Measurements from ENCODE around the gene SERINC1.

Gene SERINC1

GRCh38 chr6:122431780-122432179 lies 39.8 kb downstream of the SERINC1 start:
- no peaks in the 10 kb centered on the region for H3K27me3 ChIP-seq (replicated peaks; ENCODE audit: control insufficient read depth, insufficient read depth, low read length)
- no peak overlapping the region for H3K4me3 ChIP-seq (ENCODE audit: low read length)
- H3K9ac ChIP-seq (ENCODE audit: low read length) = no peak overlapping the region
- no peak for DNase-seq (ENCODE audit: low read depth)
- H3K36me3 ChIP-seq (ENCODE audit: control insufficient read depth, insufficient read depth, low read length, severe bottlenecking) = peaks cover 37% of the 10 kb centered on the region
- H3K4me1 ChIP-seq (ENCODE audit: control insufficient read depth, insufficient read depth, low read length) = no peaks in the 10 kb centered on the region
- no peaks in the 10 kb centered on the region for H3K9me3 ChIP-seq (ENCODE audit: control insufficient read depth, low read length)

- no peaks in the 10 kb centered on the region for H3K27me3 ChIP-seq (replicated peaks; ENCODE audit: control insufficient read depth, insufficient read depth, low read length)
- no peak overlapping the region for H3K4me3 ChIP-seq (ENCODE audit: low read length)
- DNase-seq (ENCODE audit: low read depth) = peak; percentile 5
- peaks cover 42% of the 10 kb centered on the region for H3K36me3 ChIP-seq (ENCODE audit: control insufficient read depth, insufficient read depth, low read length, severe bottlenecking)
- H3K9me3 ChIP-seq (ENCODE audit: control insufficient read depth, low read length) = no peaks in the 10 kb centered on the region
- no peak overlapping the region for H3K9ac ChIP-seq (ENCODE audit: low read length)
- H3K4me1 ChIP-seq (ENCODE audit: control insufficient read depth, insufficient read depth, low read length) = no peaks in the 10 kb centered on the region
Observed at GRCh38 chr6:122429323-122429722, 42.3 kb downstream of the SERINC1 start.

- Histone ChIP-seq H3K9ac (ENCODE audit: low read length) (no peak overlapping the region), H3K27me3 (replicated peaks; ENCODE audit: control insufficient read depth, insufficient read depth, low read length) (no peaks in the 10 kb centered on the region), H3K4me1 (ENCODE audit: control insufficient read depth, insufficient read depth, low read length) (no peaks in the 10 kb centered on the region), H3K9me3 (ENCODE audit: control insufficient read depth, low read length) (no peaks in the 10 kb centered on the region), H3K4me3 (ENCODE audit: low read length) (no peak overlapping the region), H3K36me3 (ENCODE audit: control insufficient read depth, insufficient read depth, low read length, severe bottlenecking) (peaks cover 45% of the 10 kb centered on the region)
- peak; percentile 62 for DNase-seq (ENCODE audit: low read depth)
Observed at GRCh38 chr6:122428781-122429180, 42.8 kb downstream of the SERINC1 start.

GRCh38 chr6:122426597-122426996 lies 45.0 kb downstream of the SERINC1 start:
- no peak overlapping the region for H3K9ac ChIP-seq (ENCODE audit: low read length)
- no peaks in the 10 kb centered on the region for H3K9me3 ChIP-seq (ENCODE audit: control insufficient read depth, low read length)
- H3K27me3 ChIP-seq (replicated peaks; ENCODE audit: control insufficient read depth, insufficient read depth, low read length) = no peaks in the 10 kb centered on the region
- no peak for DNase-seq (ENCODE audit: low read depth)
- H3K4me3 ChIP-seq (ENCODE audit: low read length) = no peak overlapping the region
- no peaks in the 10 kb centered on the region for H3K4me1 ChIP-seq (ENCODE audit: control insufficient read depth, insufficient read depth, low read length)
- H3K36me3 ChIP-seq (ENCODE audit: control insufficient read depth, insufficient read depth, low read length, severe bottlenecking) = peaks cover 51% of the 10 kb centered on the region

- Histone ChIP-seq H3K36me3 (ENCODE audit: control insufficient read depth, insufficient read depth, low read length, severe bottlenecking) (peaks cover 68% of the 10 kb centered on the region), H3K9me3 (ENCODE audit: control insufficient read depth, low read length) (no peaks in the 10 kb centered on the region), H3K9ac (ENCODE audit: low read length) (no peak overlapping the region), H3K27me3 (replicated peaks; ENCODE audit: control insufficient read depth, insufficient read depth, low read length) (no peaks in the 10 kb centered on the region), H3K4me3 (ENCODE audit: low read length) (no peak overlapping the region), H3K4me1 (ENCODE audit: control insufficient read depth, insufficient read depth, low read length) (no peaks in the 10 kb centered on the region)
- DNase-seq (ENCODE audit: low read depth) = no peak
Observed at GRCh38 chr6:122423734-122424133, 47.9 kb downstream of the SERINC1 start.

- no peaks in the 10 kb centered on the region for H3K27me3 ChIP-seq (replicated peaks; ENCODE audit: control insufficient read depth, insufficient read depth, low read length)
- H3K4me3 ChIP-seq (ENCODE audit: low read length) = no peak overlapping the region
- DNase-seq (ENCODE audit: low read depth) = no peak
- H3K9me3 ChIP-seq (ENCODE audit: control insufficient read depth, low read length) = no peaks in the 10 kb centered on the region
- no peak overlapping the region for H3K9ac ChIP-seq (ENCODE audit: low read length)
- H3K4me1 ChIP-seq (ENCODE audit: control insufficient read depth, insufficient read depth, low read length) = no peaks in the 10 kb centered on the region
- peaks cover 74% of the 10 kb centered on the region for H3K36me3 ChIP-seq (ENCODE audit: control insufficient read depth, insufficient read depth, low read length, severe bottlenecking)
Observed at GRCh38 chr6:122422614-122423267, 48.9 kb downstream of the SERINC1 start.

- Histone ChIP-seq H3K4me3 (ENCODE audit: low read length) (no peak overlapping the region), H3K36me3 (ENCODE audit: control insufficient read depth, insufficient read depth, low read length, severe bottlenecking) (peaks cover 74% of the 10 kb centered on the region), H3K9me3 (ENCODE audit: control insufficient read depth, low read length) (no peaks in the 10 kb centered on the region), H3K27me3 (replicated peaks; ENCODE audit: control insufficient read depth, insufficient read depth, low read length) (no peaks in the 10 kb centered on the region), H3K4me1 (ENCODE audit: control insufficient read depth, insufficient read depth, low read length) (no peaks in the 10 kb centered on the region), H3K9ac (ENCODE audit: low read length) (no peak overlapping the region)
- DNase-seq (ENCODE audit: low read depth) = no peak
Observed at GRCh38 chr6:122422003-122422402, 49.6 kb downstream of the SERINC1 start.

GRCh38 chr6:122416825-122417224 lies 54.8 kb downstream of the SERINC1 start:
- no peak for DNase-seq (ENCODE audit: low read depth)
- Histone ChIP-seq H3K27me3 (replicated peaks; ENCODE audit: control insufficient read depth, insufficient read depth, low read length) (no peaks in the 10 kb centered on the region), H3K36me3 (ENCODE audit: control insufficient read depth, insufficient read depth, low read length, severe bottlenecking) (peaks cover 55% of the 10 kb centered on the region), H3K9me3 (ENCODE audit: control insufficient read depth, low read length) (no peaks in the 10 kb centered on the region), H3K9ac (ENCODE audit: low read length) (no peak overlapping the region), H3K4me3 (ENCODE audit: low read length) (no peak overlapping the region), H3K4me1 (ENCODE audit: control insufficient read depth, insufficient read depth, low read length) (no peaks in the 10 kb centered on the region)

GRCh38 chr6:122412001-122412400 lies 59.6 kb downstream of the SERINC1 start:
- Histone ChIP-seq H3K4me1 (ENCODE audit: control insufficient read depth, insufficient read depth, low read length) (no peaks in the 10 kb centered on the region), H3K27me3 (replicated peaks; ENCODE audit: control insufficient read depth, insufficient read depth, low read length) (no peaks in the 10 kb centered on the region), H3K36me3 (ENCODE audit: control insufficient read depth, insufficient read depth, low read length, severe bottlenecking) (peaks cover 28% of the 10 kb centered on the region), H3K9ac (ENCODE audit: low read length) (no peak overlapping the region), H3K9me3 (ENCODE audit: control insufficient read depth, low read length) (no peaks in the 10 kb centered on the region), H3K4me3 (ENCODE audit: low read length) (no peak overlapping the region)
- DNase-seq (ENCODE audit: low read depth) = no peak

- no peak for DNase-seq (ENCODE audit: low read depth)
- H3K36me3 ChIP-seq (ENCODE audit: control insufficient read depth, insufficient read depth, low read length, severe bottlenecking) = peaks cover 11% of the 10 kb centered on the region
- H3K27me3 ChIP-seq (replicated peaks; ENCODE audit: control insufficient read depth, insufficient read depth, low read length) = no peaks in the 10 kb centered on the region
- H3K4me3 ChIP-seq (ENCODE audit: low read length) = no peak overlapping the region
- H3K9ac ChIP-seq (ENCODE audit: low read length) = no peak overlapping the region
- H3K9me3 ChIP-seq (ENCODE audit: control insufficient read depth, low read length) = no peaks in the 10 kb centered on the region
- H3K4me1 ChIP-seq (ENCODE audit: control insufficient read depth, insufficient read depth, low read length) = peaks cover 12% of the 10 kb centered on the region
Observed at GRCh38 chr6:122408702-122409458, 62.7 kb downstream of the SERINC1 start.

GRCh38 chr6:122408240-122408639 lies 63.4 kb downstream of the SERINC1 start:
- no peak for DNase-seq (ENCODE audit: low read depth)
- Histone ChIP-seq H3K4me3 (ENCODE audit: low read length) (no peak overlapping the region), H3K27me3 (replicated peaks; ENCODE audit: control insufficient read depth, insufficient read depth, low read length) (no peaks in the 10 kb centered on the region), H3K36me3 (ENCODE audit: control insufficient read depth, insufficient read depth, low read length, severe bottlenecking) (peaks cover 6% of the 10 kb centered on the region), H3K9ac (ENCODE audit: low read length) (no peak overlapping the region), H3K9me3 (ENCODE audit: control insufficient read depth, low read length) (no peaks in the 10 kb centered on the region), H3K4me1 (ENCODE audit: control insufficient read depth, insufficient read depth, low read length) (peaks cover 13% of the 10 kb centered on the region)

Data from adipocyte (in vitro differentiated cells).